Measurements from ENCODE around the gene AUNIP.
A peak's percentile ranks its signal among the peaks of the same experiment; 100 is the strongest.

AUNIP gene

GRCh38 chr1:25787760-25788166 lies 71.5 kb downstream of the AUNIP start:
- no peak for DNase-seq

GRCh38 chr1:25786887-25787759 lies 72.1 kb downstream of the AUNIP start:
- DNase-seq, result peak; percentile 30

- no peak for DNase-seq
Measured at GRCh38 chr1:25785333-25786067, 73.8 kb downstream of the AUNIP start.

DNA sequence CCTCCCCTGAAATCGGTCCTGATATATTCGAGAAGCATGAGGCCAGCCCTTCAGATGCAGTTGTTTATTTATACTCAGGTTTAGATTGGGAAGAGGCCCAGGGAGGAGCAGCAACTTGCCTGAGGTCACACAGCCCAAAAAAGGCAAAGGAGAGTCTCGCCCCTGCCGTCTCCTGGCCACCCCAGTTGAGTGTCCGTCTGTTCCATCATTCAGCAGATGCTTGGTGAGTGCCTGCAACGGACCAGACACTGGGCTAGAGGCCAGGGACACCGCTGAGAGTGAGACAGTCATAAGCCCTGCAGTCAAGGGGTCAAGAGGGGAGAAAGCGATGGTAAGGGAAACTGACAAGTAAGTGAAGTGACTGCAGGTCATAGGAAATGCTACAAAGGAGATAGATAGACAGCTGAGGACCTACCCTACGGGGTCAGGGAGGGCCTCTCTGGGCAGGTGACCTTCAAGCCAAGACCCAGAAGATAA lies 74.6 kb downstream of the AUNIP start:
- no peak for DNase-seq
